MM.1S (cell line): ENCODE data around the gene RFX7.

Experiments
- CTCF ChIP-seq: fragments of 300-600 bp; sonication (generic); IDR thresholded peaks from 2 replicates; pipeline ENCODE4 v1.5.1; 2016; ENCODE audit warnings: antibody characterized with exemption, low read length, mixed read lengths
- EZH2 ChIP-seq: fragments of 300-600 bp; sonication (generic); optimal IDR thresholded peaks from 2 replicates; pipeline ENCODE3; 2017; ENCODE audit warnings: low read depth, mild to moderate bottlenecking, antibody characterized with exemption, low read length, mixed read lengths
- EZH2phosphoT487 ChIP-seq: fragments of 300-600 bp; sonication (generic); IDR thresholded peaks from 2 replicates; pipeline ENCODE4 v1.6.1; 2018; ENCODE audit warnings: antibody characterized with exemption, low read length

- TF ChIP-seq CTCF, result no peak
- TF ChIP-seq EZH2, result no peak
- no peak for TF ChIP-seq EZH2phosphoT487
These were observed 119.3 kb downstream of the RFX7 start for GRCh38 chr15:56124391-56124790.
